C1 segment of cervical spinal cord (tissue), 14 donors: ENCODE results near the gene USP2.
A peak's percentile ranks its signal among the peaks of the same experiment; 100 is the strongest.

Source experiments
- DNase-seq, 14 donors: peaks; one replicate each; lab custom pipeline; 2025; lab: John Stamatoyannopoulos, UW

USP2 gene

GRCh38 chr11:119377112-119377901, 4.2 kb downstream of the USP2 start:
- no peak for DNase-seq

GRCh38 chr11:119376197-119376847, 5.2 kb downstream of the USP2 start:
- peak in 13 of 14 donors; percentile 54 to 97 (median 91) for DNase-seq

GRCh38 chr11:119375337-119376196, 5.9 kb downstream of the USP2 start:
- peak in 12 of 14 donors; percentile 39 to 95 (median 86) for DNase-seq

- DNase-seq: peak in 8 of 14 donors; percentile 51 to 79 (median 73)
Measured at GRCh38 chr11:119374632-119375336, 6.7 kb downstream of the USP2 start.

GRCh38 chr11:119373921-119374631, 7.4 kb downstream of the USP2 start:
- peak in 12 of 14 donors; percentile 48 to 83 (median 72) for DNase-seq

GRCh38 chr11:119373059-119373920, 8.2 kb downstream of the USP2 start:
- no peak for DNase-seq

GRCh38 chr11:119372260-119373058, 9.0 kb downstream of the USP2 start:
- no peak for DNase-seq

GRCh38 chr11:119371778-119372182, 9.7 kb downstream of the USP2 start:
- DNase-seq: peak in 8 of 14 donors; percentile 30 to 54 (median 43)

- DNase-seq: no peak
Measured at GRCh38 chr11:119371067-119371601, 10.4 kb downstream of the USP2 start.

- DNase-seq: no peak
Measured at GRCh38 chr11:119370486-119371046, 10.9 kb downstream of the USP2 start.

- no peak for DNase-seq
Measured at GRCh38 chr11:119369132-119369925, 12.2 kb downstream of the USP2 start.

GRCh38 chr11:119368121-119369034, 13.1 kb downstream of the USP2 start:
- DNase-seq: peak in 4 of 14 donors; percentile 36 to 59 (median 50)

- no peak for DNase-seq
Measured at GRCh38 chr11:119367661-119368120, 13.8 kb downstream of the USP2 start.

- DNase-seq: peak in 1 of 14 donors; percentile 21
Measured at GRCh38 chr11:119366690-119367620, 14.5 kb downstream of the USP2 start.

- DNase-seq: no peak
Measured at GRCh38 chr11:119365071-119365591, 16.4 kb downstream of the USP2 start.
